ENCODE data around the gene SLC23A2.

SLC23A2 gene

GRCh38 chr20:4936392-4936850 lies 64.9 kb downstream of the SLC23A2 start:
- no peak for DNase-seq (ENCODE audit: extremely low read depth, low read depth)
- no peak overlapping the region for H3K4me3 ChIP-seq (replicated peaks; ENCODE audit: low read depth, low read length)
- no peak for TF ChIP-seq CTCF (IDR thresholded peaks at IDR 0.05; ENCODE audit: low read depth, low read length, missing control alignments)

GRCh38 chr20:4932061-4932460 lies 69.2 kb downstream of the SLC23A2 start:
- TF ChIP-seq CTCF (IDR thresholded peaks at IDR 0.05; ENCODE audit: low read depth, low read length, missing control alignments): no peak
- no peak for DNase-seq (ENCODE audit: extremely low read depth, low read depth)
- no peak overlapping the region for H3K4me3 ChIP-seq (replicated peaks; ENCODE audit: low read depth, low read length)

GRCh38 chr20:4929686-4930397 lies 71.5 kb downstream of the SLC23A2 start:
- no peak for DNase-seq (ENCODE audit: extremely low read depth, low read depth)
- no peak for TF ChIP-seq CTCF (IDR thresholded peaks at IDR 0.05; ENCODE audit: low read depth, low read length, missing control alignments)
- no peak overlapping the region for H3K4me3 ChIP-seq (replicated peaks; ENCODE audit: low read depth, low read length)

GRCh38 chr20:4926531-4927156 lies 74.7 kb downstream of the SLC23A2 start:
- no peak for TF ChIP-seq CTCF (IDR thresholded peaks at IDR 0.05; ENCODE audit: low read depth, low read length, missing control alignments)
- no peak for DNase-seq (ENCODE audit: extremely low read depth, low read depth)
- no peak overlapping the region for H3K4me3 ChIP-seq (replicated peaks; ENCODE audit: low read depth, low read length)

GRCh38 chr20:4925842-4926530 lies 75.3 kb downstream of the SLC23A2 start:
- TF ChIP-seq CTCF (IDR thresholded peaks at IDR 0.05; ENCODE audit: low read depth, low read length, missing control alignments): no peak
- DNase-seq (ENCODE audit: extremely low read depth, low read depth): no peak
- no peak overlapping the region for H3K4me3 ChIP-seq (replicated peaks; ENCODE audit: low read depth, low read length)

GRCh38 chr20:4924446-4924845 lies 76.9 kb downstream of the SLC23A2 start:
- TF ChIP-seq CTCF (IDR thresholded peaks at IDR 0.05; ENCODE audit: low read depth, low read length, missing control alignments): no peak
- no peak overlapping the region for H3K4me3 ChIP-seq (replicated peaks; ENCODE audit: low read depth, low read length)
- no peak for DNase-seq (ENCODE audit: extremely low read depth, low read depth)
